Measurements from ENCODE around the gene AIG1.
A peak's percentile ranks its signal among the peaks of the same experiment; 100 is the strongest.

Gene AIG1

DNA sequence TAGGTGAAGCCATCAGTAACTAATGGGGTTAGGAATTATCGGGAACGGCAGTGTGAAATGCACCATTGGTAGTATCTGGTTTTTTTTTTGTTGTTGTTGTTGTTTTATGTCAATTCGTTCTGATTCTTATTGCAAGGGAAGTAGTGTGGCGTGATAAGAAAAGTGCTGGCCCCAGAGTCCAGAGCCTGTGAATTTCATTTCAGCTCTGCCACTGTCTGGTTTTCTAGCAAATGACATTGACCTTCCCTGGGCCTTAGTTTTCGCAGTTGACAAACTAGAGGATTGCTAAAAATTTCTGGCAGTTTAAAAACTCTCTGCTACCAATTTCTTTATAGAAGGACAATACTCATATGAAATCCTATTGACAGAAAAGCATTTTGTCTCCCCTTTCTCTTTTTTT lies 161.6 kb downstream of the AIG1 start:
- Histone ChIP-seq H3K4me1 (ENCODE audit: control insufficient read depth, insufficient read depth, low read length) (peaks cover 14% of the 10 kb centered on the region), H3K27ac (ENCODE audit: low read depth, low read length) (peak overlapping the region; percentile 15), H3K9ac (ENCODE audit: low read length) (no peak overlapping the region), H3K27me3 (ENCODE audit: control insufficient read depth, insufficient read depth, low read length) (no peaks in the 10 kb centered on the region), H3K4me3 (ENCODE audit: low read length) (no peak overlapping the region), H3K36me3 (ENCODE audit: control insufficient read depth, insufficient read depth, low read length) (no peaks in the 10 kb centered on the region)

DNA sequence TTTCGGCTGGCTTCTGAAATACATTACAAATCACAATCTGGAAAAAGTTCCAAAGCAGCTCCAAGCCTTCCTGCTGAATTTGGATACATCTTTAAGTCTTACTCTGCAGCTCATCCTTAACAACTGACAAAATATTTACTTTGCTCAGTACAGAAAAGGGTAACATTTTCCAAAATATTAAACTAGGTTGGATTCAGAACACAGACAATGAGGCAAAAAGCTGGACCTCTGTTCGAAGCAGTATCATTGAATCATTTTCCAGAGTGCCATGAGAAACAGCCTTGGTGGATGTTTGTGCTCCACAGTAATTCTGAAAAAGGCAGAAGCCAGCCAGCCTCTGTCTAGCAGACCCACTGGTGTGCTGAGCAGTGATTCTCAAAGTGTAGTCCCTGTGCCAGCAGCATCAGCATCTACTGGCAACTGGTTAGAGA lies 162.1 kb downstream of the AIG1 start:
- peak overlapping the region; percentile 27 for H3K27ac ChIP-seq (ENCODE audit: low read depth, low read length)
- no peaks in the 10 kb centered on the region for H3K36me3 ChIP-seq (ENCODE audit: control insufficient read depth, insufficient read depth, low read length)
- H3K4me1 ChIP-seq (ENCODE audit: control insufficient read depth, insufficient read depth, low read length), result peaks cover 14% of the 10 kb centered on the region
- H3K9ac ChIP-seq (ENCODE audit: low read length), result no peak overlapping the region
- no peaks in the 10 kb centered on the region for H3K27me3 ChIP-seq (ENCODE audit: control insufficient read depth, insufficient read depth, low read length)
- H3K4me3 ChIP-seq (ENCODE audit: low read length), result no peak overlapping the region

DNA sequence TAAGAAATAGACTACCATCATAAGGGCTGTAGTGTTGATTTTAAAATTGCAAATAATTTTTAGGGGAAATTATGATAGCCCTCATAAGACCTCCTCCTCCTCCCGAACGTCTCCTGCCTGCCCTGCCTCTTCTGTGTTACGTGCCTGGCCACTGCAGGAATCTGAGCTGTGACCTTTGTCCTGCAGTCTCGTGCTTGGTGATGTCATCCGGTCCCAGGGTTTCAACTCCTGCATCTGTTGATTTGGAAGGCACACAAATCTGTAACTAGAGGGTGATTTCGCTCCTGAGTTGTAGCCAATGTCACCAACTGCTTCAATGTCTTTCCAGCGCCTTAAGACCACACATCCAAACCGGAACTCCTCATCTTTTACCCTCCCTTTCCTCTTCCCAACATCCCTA lies 163.2 kb downstream of the AIG1 start:
- H3K4me3 ChIP-seq (ENCODE audit: low read length), result no peak overlapping the region

DNA sequence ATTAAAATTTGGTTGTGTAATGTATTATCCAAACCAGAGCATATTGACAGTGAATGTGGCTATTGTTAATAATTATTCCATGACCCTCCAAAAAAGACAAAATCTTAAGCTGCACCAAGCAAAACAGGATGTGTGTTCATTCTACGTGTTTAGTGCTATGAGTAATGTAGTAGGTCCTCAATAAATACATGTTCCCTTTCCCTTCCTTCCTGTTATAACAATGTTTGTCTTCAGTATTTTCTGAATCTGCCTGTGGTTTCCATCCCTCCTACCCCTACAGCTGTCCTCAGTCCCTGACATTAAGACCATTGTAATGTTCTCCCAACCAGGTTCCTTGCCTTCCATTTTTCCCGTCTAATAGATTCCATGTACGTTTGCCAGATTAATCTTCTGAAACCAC lies 163.8 kb downstream of the AIG1 start:
- Histone ChIP-seq H3K4me1 (ENCODE audit: control insufficient read depth, insufficient read depth, low read length) (peaks cover 14% of the 10 kb centered on the region), H3K36me3 (ENCODE audit: control insufficient read depth, insufficient read depth, low read length) (no peaks in the 10 kb centered on the region), H3K27ac (ENCODE audit: low read depth, low read length) (no peak overlapping the region), H3K4me3 (ENCODE audit: low read length) (no peak overlapping the region), H3K27me3 (ENCODE audit: control insufficient read depth, insufficient read depth, low read length) (no peaks in the 10 kb centered on the region), H3K9ac (ENCODE audit: low read length) (no peak overlapping the region)

More for the DNA sequence above, 163.2 kb downstream of the AIG1 start:
- Histone ChIP-seq H3K36me3 (ENCODE audit: control insufficient read depth, insufficient read depth, low read length) (no peaks in the 10 kb centered on the region), H3K27ac (ENCODE audit: low read depth, low read length) (no peak overlapping the region), H3K4me1 (ENCODE audit: control insufficient read depth, insufficient read depth, low read length) (peaks cover 14% of the 10 kb centered on the region), H3K9ac (ENCODE audit: low read length) (no peak overlapping the region), H3K27me3 (ENCODE audit: control insufficient read depth, insufficient read depth, low read length) (no peaks in the 10 kb centered on the region)

DNA sequence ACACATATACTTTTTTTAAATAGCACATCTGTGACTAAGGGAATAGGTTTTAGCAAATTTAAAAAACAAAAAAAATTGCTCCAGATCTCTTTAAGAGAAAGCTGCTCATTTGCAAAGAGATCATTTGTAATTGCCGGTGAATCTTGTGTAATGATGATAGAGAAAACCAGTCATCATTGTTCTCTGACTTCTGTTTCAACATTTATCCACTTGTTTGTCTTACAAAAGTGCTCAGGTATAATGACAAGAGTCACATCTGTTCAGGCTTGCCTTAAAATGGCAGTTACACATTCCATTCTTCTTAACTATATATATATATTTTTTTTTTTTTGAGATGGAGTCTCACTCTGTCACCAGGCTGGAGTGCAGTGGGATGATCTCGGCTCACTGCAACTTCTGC lies 165.2 kb downstream of the AIG1 start:
- H3K4me1 ChIP-seq (ENCODE audit: control insufficient read depth, insufficient read depth, low read length), result peaks cover 14% of the 10 kb centered on the region
- no peaks in the 10 kb centered on the region for H3K36me3 ChIP-seq (ENCODE audit: control insufficient read depth, insufficient read depth, low read length)
- H3K27ac ChIP-seq (ENCODE audit: low read depth, low read length), result no peak overlapping the region
- H3K27me3 ChIP-seq (ENCODE audit: control insufficient read depth, insufficient read depth, low read length), result no peaks in the 10 kb centered on the region
- H3K4me3 ChIP-seq (ENCODE audit: low read length), result no peak overlapping the region
- no peak overlapping the region for H3K9ac ChIP-seq (ENCODE audit: low read length)

DNA sequence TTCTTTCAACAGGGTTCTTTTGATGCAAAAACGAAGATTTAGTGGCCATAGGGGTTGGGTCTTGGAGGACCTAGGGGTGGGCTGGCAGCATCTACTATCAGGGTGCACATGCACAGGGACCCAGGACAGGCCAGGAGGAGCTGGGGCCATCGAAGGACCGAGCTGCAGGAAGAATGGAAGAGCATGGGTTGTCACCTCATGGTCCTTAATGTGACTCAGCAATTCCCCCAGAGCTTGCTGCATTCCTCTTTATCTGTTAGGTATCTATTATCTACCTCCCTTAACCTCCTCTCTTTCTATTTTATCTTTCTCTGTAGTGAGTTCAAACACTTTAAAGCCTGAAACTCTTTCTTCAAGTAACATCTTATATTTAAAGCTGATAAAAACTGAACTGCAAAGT lies 167.0 kb downstream of the AIG1 start:
- Histone ChIP-seq H3K9ac (ENCODE audit: low read length) (no peak overlapping the region), H3K4me3 (ENCODE audit: low read length) (no peak overlapping the region), H3K27me3 (ENCODE audit: control insufficient read depth, insufficient read depth, low read length) (no peaks in the 10 kb centered on the region)

DNA sequence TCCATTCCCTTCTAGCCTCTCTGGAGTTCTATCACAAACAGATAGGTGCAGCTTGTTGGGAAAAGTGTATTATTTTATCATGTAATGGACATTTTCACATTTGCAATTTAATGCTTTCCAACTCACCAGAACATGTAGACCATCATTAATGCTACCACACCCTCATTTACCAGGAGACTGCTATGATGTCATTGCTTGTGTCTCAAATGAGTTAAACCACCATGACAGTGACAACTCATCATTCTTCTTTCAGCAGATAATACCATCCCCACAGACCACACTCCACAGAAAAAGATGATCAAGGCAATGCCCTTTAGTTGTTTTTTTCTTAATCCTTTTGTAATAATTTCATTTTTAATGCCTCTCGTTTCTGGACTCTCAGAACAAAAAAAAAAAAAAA lies 168.7 kb downstream of the AIG1 start:
- Histone ChIP-seq H3K4me1 (ENCODE audit: control insufficient read depth, insufficient read depth, low read length) (no peaks in the 10 kb centered on the region), H3K4me3 (ENCODE audit: low read length) (no peak overlapping the region), H3K36me3 (ENCODE audit: control insufficient read depth, insufficient read depth, low read length) (no peaks in the 10 kb centered on the region), H3K27ac (ENCODE audit: low read depth, low read length) (no peak overlapping the region), H3K27me3 (ENCODE audit: control insufficient read depth, insufficient read depth, low read length) (no peaks in the 10 kb centered on the region), H3K9ac (ENCODE audit: low read length) (no peak overlapping the region)

More for the DNA sequence above, 167.0 kb downstream of the AIG1 start:
- Histone ChIP-seq H3K36me3 (ENCODE audit: control insufficient read depth, insufficient read depth, low read length) (no peaks in the 10 kb centered on the region), H3K27ac (ENCODE audit: low read depth, low read length) (no peak overlapping the region), H3K4me1 (ENCODE audit: control insufficient read depth, insufficient read depth, low read length) (peaks cover 7% of the 10 kb centered on the region)

DNA sequence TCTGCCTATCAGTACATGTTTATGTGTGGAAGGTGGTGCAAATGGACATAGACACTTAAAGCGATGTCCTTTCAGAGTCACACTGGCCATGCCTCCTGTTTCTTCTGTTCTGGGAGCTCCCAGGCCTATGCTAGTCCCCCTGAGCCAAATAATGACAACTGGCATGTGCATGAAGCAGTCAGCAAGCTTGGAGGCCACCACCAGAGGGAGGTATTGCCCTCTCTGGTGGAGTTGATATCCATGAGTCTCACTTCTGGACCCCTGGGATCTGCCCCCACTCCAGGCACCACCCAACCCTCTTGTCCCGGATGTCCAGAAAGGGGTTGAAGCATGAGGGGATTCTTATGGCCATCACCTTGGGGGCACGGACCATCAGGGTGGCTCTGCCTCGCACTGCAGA lies 172.2 kb downstream of the AIG1 start:
- no peaks in the 10 kb centered on the region for H3K27me3 ChIP-seq (ENCODE audit: control insufficient read depth, insufficient read depth, low read length)
- no peak overlapping the region for H3K27ac ChIP-seq (ENCODE audit: low read depth, low read length)
- H3K9ac ChIP-seq (ENCODE audit: low read length), result no peak overlapping the region
- no peaks in the 10 kb centered on the region for H3K36me3 ChIP-seq (ENCODE audit: control insufficient read depth, insufficient read depth, low read length)
- no peaks in the 10 kb centered on the region for H3K4me1 ChIP-seq (ENCODE audit: control insufficient read depth, insufficient read depth, low read length)
- H3K4me3 ChIP-seq (ENCODE audit: low read length), result no peak overlapping the region

DNA sequence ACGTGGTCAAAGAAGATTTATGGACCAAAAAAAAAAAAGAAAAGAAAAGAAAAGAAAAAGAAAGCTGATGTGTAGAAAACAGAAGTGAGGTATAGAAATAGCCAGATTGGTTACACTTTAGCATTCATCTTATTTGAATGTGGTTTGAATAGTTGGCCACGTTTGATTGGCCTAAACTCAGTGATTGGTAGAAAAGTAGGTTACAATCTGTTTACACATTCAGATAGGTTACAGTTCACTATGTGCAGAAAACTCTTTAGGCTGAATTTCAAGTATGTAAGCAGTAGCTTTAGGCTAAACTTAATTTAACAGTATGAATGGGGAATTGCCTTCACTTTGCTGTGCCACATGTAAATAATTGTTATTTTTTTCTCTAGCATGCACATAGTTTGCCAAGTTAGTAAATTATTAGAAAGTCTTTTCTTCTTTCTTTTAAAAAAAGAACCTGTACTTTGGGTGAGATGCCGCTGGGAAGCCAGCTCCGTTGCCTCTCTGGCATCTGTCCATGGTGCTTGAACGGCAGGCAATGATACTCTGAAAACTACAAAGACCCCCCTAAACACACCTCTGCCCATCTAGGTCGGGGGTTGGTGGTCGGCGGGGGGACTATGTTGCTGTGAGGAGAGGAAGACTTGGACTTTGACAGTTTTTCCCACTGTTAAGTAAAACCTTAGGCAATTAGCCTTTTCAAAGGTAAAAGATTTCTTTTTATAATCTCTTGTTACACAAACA lies 173.0 kb downstream of the AIG1 start:
- no peaks in the 10 kb centered on the region for H3K27me3 ChIP-seq (ENCODE audit: control insufficient read depth, insufficient read depth, low read length)
- H3K9ac ChIP-seq (ENCODE audit: low read length), result no peak overlapping the region
- no peaks in the 10 kb centered on the region for H3K36me3 ChIP-seq (ENCODE audit: control insufficient read depth, insufficient read depth, low read length)
- H3K4me3 ChIP-seq (ENCODE audit: low read length), result no peak overlapping the region
- no peaks in the 10 kb centered on the region for H3K4me1 ChIP-seq (ENCODE audit: control insufficient read depth, insufficient read depth, low read length)
- H3K27ac ChIP-seq (ENCODE audit: low read depth, low read length), result no peak overlapping the region

DNA sequence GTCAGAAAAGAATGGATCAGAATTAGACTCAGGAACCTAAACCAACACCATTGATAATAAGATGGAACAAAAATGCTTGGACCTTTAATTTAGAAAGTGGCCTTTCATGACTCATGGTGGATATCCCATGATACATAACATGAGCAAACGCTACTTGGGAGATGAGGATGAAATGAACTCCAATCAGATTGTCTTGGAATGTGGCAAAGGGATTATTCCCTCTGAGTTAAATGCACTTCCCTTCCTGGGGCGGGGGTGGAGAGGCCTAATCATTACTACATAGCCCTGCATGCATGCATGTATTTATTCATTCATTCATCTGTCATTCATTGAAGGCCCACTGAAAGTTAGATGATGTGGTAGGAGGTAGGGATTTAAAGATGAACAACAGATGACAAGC lies 174.0 kb downstream of the AIG1 start:
- no peak overlapping the region for H3K4me3 ChIP-seq (ENCODE audit: low read length)

DNA sequence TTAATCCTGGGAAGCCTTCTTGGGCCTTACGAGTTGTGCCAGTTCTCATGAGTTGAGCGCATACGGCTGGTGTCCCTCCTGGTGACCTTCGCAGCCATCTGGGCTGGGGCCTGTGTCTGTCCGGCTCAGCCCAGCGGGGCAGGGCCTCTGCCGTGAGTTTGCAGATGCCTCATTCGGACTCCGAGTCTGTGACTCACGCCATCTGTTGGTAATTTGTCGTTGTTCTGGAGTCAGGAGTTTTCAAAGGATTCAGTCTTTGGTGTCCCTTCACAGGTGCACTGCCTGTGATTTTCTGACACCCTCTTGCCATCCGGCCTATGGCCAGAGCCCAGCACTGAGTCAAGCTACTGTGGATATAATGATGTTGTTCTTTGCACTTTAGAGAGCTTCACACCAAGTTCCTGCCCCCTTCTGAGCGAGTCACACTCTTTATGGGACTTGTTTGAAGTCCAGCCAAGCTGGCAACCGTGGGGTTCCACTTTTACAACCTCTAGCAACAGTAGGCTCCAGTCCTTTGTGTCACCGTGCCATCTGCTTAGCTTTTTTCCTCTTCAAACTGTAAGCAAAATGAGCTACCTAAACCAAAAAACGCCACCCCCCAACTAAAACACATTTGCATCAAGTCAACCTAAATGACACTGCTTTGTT lies 175.6 kb downstream of the AIG1 start:
- Histone ChIP-seq H3K4me1 (ENCODE audit: control insufficient read depth, insufficient read depth, low read length) (no peaks in the 10 kb centered on the region), H3K4me3 (ENCODE audit: low read length) (no peak overlapping the region), H3K36me3 (ENCODE audit: control insufficient read depth, insufficient read depth, low read length) (no peaks in the 10 kb centered on the region), H3K27me3 (ENCODE audit: control insufficient read depth, insufficient read depth, low read length) (no peaks in the 10 kb centered on the region), H3K9ac (ENCODE audit: low read length) (no peak overlapping the region), H3K27ac (ENCODE audit: low read depth, low read length) (no peak overlapping the region)

More for the DNA sequence above, 174.0 kb downstream of the AIG1 start:
- Histone ChIP-seq H3K27me3 (ENCODE audit: control insufficient read depth, insufficient read depth, low read length) (no peaks in the 10 kb centered on the region), H3K9ac (ENCODE audit: low read length) (no peak overlapping the region), H3K27ac (ENCODE audit: low read depth, low read length) (no peak overlapping the region), H3K36me3 (ENCODE audit: control insufficient read depth, insufficient read depth, low read length) (no peaks in the 10 kb centered on the region), H3K4me1 (ENCODE audit: control insufficient read depth, insufficient read depth, low read length) (no peaks in the 10 kb centered on the region)

DNA sequence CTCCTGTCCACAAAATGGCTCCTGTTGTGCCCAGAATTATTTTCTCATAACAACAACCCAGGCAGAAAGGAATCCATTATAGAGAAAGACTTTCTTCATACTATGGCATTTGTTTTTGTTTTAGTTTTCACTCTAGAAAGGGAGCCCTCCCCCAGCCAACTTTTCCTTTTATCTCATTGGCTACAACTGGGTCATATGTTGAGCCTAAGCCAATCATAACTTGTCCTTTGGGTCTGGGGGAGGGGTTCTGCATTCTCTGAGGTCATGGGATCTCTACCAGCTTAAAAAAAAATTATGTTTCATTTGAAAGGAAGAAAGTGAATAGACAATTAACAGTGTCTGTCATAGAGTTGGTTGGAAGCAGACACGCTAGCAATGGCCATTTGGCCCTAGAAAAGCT lies 177.6 kb downstream of the AIG1 start:
- H3K36me3 ChIP-seq (ENCODE audit: control insufficient read depth, insufficient read depth, low read length), result no peaks in the 10 kb centered on the region
- no peaks in the 10 kb centered on the region for H3K27me3 ChIP-seq (ENCODE audit: control insufficient read depth, insufficient read depth, low read length)
- no peak overlapping the region for H3K27ac ChIP-seq (ENCODE audit: low read depth, low read length)
- no peak overlapping the region for H3K4me3 ChIP-seq (ENCODE audit: low read length)
- no peaks in the 10 kb centered on the region for H3K4me1 ChIP-seq (ENCODE audit: control insufficient read depth, insufficient read depth, low read length)
- H3K9ac ChIP-seq (ENCODE audit: low read length), result no peak overlapping the region

DNA sequence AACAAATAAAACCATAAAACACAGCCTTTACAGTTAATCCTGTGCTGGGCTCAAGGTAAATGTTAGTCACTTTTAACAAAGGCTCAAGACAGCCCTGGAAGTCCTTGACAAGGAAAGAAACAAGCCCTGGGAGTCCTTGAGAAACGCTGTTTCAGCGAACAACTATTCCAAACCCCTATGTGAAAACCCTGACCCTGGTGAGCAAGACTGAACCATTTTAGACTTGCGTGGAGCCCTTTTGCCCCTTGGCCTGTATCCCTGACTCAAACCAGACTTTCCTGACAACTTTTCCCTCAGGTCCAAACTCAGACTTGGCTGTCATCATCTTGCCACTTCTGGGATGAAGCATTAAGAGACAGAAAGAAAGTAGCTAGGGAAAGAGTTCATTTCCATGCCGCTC lies 180.4 kb downstream of the AIG1 start:
- no peak overlapping the region for H3K9ac ChIP-seq (ENCODE audit: low read length)
- H3K27ac ChIP-seq (ENCODE audit: low read depth, low read length), result no peak overlapping the region
- no peaks in the 10 kb centered on the region for H3K27me3 ChIP-seq (ENCODE audit: control insufficient read depth, insufficient read depth, low read length)
- H3K36me3 ChIP-seq (ENCODE audit: control insufficient read depth, insufficient read depth, low read length), result no peaks in the 10 kb centered on the region
- H3K4me3 ChIP-seq (ENCODE audit: low read length), result no peak overlapping the region
- H3K4me1 ChIP-seq (ENCODE audit: control insufficient read depth, insufficient read depth, low read length), result no peaks in the 10 kb centered on the region
